Dedifferentiated amniotic fluid mesenchymal stem cell (primary cell): ENCODE results near the gene AGAP1.

Experiments used
- DNase-seq: peaks from one replicate; pipeline ENCODE4 v3.0.0-alpha.2; 2016; ENCODE audit errors: extremely low spot score

The AGAP1 gene

DNA sequence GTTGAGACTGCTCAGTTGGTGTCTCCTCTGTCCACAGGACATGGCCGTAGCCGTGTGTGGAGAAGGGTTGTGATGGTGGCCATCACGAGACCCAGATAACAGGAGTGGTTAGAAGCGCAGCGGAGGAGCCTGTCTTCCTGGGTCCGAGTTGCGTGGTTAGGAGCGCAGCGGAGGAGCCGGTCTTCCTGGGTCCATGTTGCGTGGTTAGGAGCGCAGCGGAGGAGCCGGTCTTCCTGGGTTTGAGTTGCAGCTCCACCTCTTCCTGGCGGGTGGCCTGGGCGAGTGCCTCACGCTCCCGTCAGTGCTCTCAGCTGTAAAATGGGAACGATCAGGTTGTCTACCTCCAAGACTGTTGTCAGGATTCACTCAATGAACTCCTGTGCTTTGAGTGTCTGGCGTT lies 498.2 kb downstream of the AGAP1 start:
- DNase-seq: no peak

DNA sequence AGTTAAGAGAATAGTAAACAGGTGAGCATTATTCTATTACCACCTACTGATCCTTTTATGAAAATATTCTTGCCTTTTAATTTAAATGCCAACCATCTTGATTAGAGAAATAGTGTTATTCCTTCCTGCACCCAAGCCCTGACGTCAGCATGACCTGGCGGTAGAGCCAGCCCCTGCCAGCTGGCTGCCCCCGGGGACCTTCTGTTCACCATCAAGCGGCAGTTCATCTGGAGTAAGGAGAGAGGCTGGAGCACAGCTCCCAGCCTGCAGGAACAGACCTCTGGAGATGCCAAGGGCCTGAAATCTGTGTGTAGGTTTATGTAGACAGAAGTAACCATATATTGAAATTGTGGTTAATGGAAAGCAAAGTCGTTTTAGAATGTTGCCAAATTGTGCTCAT lies 502.6 kb downstream of the AGAP1 start:
- DNase-seq: no peak

DNA sequence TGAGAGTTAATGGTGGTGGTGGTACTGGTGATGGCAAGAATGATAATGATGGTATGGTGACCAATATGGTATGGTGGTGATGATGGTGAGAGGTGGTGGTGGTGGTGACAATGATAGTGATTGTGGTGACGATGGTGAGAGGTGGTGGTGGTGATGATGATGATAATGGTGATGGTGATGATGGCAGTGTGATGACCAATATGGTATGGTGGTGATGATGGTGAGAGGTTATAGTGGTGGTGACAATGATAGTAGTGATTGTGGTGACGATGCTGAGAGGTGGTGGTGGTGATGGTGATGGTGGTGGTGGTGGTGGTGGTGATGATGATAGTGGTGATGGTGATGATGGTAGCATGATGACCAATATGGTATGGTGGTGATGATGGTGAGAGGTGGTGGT lies 505.2 kb downstream of the AGAP1 start:
- DNase-seq: no peak

DNA sequence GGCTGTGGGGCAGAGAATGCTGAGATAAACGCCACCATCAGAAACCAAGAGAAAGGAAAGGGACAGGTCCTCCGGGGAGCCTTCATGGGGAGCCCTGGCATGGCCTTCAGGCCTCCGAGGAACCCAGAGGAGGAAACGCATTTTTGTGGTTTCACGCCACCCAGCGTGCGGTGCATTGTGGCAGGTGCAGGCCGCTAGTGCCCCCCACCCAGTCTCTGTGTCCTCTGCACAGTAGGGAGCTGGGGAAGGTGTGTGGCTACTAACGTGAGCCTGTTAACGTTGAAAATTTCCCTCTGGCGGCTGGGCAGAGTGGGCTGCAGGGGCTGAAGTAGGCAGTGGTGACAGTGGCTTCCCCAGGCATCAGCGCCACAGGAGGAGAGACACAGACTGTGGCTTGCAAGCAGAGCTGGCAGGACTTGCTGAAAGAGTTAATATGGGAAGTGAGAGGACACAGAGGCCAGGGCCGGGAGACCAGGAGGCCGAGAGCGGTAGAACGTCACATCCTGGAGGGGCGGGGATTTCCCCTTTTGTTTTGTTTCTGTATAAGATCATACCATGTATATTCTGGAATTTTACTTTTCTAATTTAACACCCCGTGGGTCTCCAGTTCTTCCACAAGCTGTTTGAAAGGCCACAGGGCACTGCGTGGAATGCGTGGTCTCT lies 507.5 kb downstream of the AGAP1 start:
- no peak for DNase-seq

GRCh38 chr2:236001854-236002253 lies 508.0 kb downstream of the AGAP1 start:
- no peak for DNase-seq

DNA sequence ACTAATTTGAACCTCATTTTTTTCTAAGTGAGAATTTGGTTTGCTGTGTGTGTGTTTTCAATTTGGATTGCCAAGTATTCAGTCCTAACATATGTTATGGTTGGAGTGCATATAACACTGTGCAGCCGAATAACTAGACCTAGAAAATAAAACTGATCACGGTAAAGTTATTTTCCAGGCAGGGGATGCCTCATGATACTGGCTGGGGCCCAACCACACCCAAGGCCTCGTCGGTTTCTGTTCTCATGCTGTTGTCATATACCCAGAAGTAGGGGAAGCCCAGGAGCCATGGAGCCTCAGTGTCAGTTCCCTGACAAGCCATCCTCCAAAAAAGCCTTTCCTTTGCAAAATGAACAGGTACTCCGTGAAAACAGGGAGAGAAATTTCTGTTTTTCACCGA lies 514.2 kb downstream of the AGAP1 start:
- DNase-seq: no peak

- no peak for DNase-seq
Measured at GRCh38 chr2:236008857-236009256, 515.0 kb downstream of the AGAP1 start.

GRCh38 chr2:236010920-236011685 lies 517.3 kb downstream of the AGAP1 start:
- DNase-seq: no peak

- no peak for DNase-seq
Measured at GRCh38 chr2:236012155-236012554, 518.3 kb downstream of the AGAP1 start.

DNA sequence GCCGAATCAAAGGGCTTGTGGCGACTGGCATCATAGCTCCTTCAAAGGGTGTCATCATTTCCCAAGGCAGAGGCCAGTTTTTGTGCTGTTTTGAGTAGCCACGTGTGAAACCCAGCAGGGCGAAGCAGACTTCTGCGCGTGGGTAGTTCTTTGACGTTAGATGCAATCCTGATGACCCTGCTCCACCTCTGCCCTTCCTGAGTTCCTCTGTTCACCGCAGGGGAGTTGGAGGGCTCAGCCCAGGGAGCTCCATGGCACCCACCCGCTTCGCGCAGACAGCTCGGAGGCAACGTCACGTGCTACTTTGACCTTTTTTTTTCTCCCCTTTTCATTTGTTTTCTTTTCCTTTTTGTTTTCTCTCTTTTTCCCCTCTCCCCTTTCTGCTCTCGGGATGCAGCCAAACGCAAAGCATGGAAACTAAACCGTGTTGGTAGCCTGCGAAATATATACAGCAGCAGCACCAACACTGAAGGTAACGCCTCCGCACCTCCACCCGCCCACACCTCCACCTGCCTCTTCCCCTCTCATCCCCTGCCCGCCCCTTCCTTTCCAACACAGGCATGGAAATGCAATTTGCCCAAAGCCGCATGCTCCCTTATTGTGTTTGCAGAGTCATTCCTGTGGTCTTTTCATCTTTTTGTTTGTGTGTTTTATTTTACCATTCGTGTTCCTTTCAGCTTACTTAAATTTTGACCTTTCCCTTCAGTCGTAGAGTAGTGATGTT lies 520.7 kb downstream of the AGAP1 start:
- no peak for DNase-seq

DNA sequence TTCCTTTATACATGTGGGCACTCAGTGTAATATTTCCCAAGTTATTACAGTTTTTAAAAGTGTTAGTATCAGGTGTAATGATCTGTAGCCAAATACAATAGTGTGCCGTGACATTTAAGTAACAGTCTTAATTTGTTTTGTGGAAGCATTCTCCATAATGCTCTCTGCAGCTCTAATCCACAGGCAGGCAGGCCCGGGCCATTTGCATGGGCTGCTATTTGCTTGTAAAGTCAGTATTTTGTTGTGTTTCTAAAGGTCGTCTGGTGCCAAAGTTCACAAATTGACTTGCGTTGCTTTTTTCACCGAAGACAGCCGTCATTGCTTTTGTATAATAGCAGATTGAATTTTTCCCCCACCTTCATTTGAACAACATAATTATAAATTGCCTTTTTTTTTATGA lies 521.3 kb downstream of the AGAP1 start:
- DNase-seq: no peak

DNA sequence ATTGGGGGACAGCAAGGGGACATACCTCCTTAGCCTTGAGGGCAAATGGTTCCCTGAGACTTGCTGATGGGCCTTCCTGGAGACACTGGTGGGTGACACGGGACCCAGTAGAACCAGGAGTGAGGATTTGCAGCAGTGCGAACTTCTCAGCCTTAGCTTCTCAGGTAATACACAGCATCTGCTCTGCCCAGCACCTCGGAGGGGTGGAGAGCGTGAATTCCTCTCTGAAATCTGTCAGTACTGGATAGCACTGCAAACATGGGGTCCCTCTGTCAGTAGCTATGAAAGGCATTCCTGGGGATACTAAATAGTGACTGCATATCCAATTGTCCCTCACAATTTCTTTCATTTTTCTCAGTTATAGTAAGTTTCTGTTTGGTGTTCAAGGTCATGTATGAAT lies 522.7 kb downstream of the AGAP1 start:
- no peak for DNase-seq

- no peak for DNase-seq
Measured at GRCh38 chr2:236017446-236017845, 523.6 kb downstream of the AGAP1 start.

- DNase-seq: no peak
Measured at GRCh38 chr2:236019434-236019833, 525.6 kb downstream of the AGAP1 start.

GRCh38 chr2:236021499-236022057 lies 527.7 kb downstream of the AGAP1 start:
- no peak for DNase-seq

GRCh38 chr2:236022128-236022527 lies 528.3 kb downstream of the AGAP1 start:
- DNase-seq: no peak

- DNase-seq: no peak
Measured at GRCh38 chr2:236025892-236026291, 532.0 kb downstream of the AGAP1 start.

- DNase-seq: no peak
Measured at GRCh38 chr2:236026841-236027240, 533.0 kb downstream of the AGAP1 start.

DNA sequence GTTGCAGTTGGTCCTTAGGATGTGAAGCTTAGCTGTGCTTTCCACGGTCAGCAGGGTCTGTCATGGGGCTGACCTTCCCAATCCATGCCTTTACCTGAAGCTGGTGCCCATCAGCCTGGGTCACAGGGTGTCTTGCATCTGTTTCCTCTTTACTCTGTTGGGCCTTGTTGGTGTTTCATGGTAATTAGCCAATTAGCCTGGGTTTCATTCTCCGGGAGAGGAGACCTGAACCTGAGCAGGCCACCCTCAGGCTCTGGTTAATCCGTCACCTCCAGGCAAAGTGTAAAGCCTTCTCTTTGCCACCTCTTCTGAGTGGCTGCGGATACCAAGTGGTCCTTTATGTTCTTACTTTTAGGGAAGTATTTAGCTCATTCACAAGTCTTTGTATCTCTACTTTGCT lies 534.2 kb downstream of the AGAP1 start:
- no peak for DNase-seq

DNA sequence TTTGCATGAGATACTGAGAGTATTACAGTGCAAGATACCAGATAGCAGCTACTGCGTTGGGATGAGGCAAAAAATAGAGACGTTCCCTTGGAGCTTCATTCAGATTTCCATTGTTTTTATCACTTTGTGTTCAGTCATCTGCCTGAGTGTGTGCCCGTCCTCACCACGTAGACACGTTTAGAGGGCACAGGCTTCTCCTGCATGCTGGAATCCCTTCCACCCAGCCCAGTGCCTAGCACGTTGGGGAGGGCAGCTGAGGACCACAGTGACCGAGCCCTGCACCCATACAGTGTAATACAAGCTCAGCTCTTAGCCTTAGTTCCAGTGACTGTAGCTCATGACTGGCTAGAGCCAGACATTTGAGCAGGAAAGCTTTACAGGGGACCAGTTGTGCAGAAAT lies 539.6 kb downstream of the AGAP1 start:
- DNase-seq: no peak

GRCh38 chr2:236034974-236035373 lies 541.1 kb downstream of the AGAP1 start:
- DNase-seq: no peak

GRCh38 chr2:236036045-236036444 lies 542.2 kb downstream of the AGAP1 start:
- DNase-seq: no peak

DNA sequence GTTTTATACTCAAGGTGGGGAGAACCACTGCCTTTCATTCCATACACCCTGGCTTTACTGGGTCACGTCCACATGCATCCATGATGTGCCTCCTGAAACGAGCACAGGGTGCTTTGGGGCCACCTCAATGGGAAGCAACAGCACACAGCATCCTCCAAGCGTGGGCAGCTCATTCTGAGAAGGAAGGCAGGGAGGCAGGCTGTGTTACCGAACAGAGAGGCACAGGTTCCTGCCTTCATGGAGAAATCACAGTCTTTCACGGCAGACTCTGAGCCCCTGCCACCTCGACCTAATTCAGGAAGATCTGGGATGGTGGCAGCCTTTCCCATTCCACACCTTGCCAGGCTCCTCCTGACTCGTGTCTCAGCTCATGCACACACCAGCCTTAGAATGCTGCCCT lies 544.3 kb downstream of the AGAP1 start:
- DNase-seq: no peak
